Measurements from ENCODE around the gene KRT3.

DNA sequence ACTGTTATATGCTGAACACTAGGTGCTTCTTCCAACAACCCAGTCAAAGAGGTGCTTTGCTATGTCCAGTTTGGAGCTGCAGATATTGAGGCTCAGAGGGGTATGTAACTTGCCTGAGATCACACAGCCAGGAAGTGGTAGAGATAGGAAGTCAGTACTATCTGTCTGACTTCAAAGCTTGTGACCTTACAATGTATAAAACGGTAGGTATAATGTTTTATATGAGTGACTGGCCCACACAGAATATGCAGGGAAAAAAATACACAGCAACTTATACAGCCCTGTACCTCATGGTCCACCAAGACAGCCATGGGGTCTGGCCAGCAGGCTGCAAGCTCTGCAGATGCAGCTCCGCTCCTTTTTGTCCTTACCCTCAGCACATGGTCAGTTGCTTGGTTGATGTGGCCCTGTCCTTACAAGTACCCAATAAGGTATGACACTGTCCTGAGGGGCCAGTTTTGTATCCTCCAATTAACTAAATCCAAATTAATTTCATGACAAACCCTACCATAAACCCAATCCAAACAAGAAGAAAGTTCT, 21.9 kb upstream of the KRT3 start:
- TF ChIP-seq POLR2A (IDR thresholded peaks at IDR 0.05; ENCODE audit: low read length) (no peak), GATA1 (IDR thresholded peaks at IDR 0.05; ENCODE audit: low read depth, low read length) (no peak)

Data from erythroblast (primary cell).